HepG2 (cell line): ENCODE data around the gene SLC35B4. TPM values are rescaled to one million over a fixed set of nuclear protein-coding genes. Genes with fewer than 3 reads are reported as not detected.

Experiments used
- FOXP1 ChIP-seq, 2 experiments: fragments of 450-650 bp in 1 of 2; IDR thresholded peaks; 2 replicates each; pipeline ENCODE4 v1.6.1; 2017 to 2018; ENCODE audit warnings: antibody characterized with exemption in 1 of 2
- GZF1 ChIP-seq: sonication (generic); formaldehyde crosslinking; IDR thresholded peaks from 2 replicates; pipeline ENCODE4 v1.5.1; 2020; ENCODE audit warnings: mild to moderate bottlenecking, missing genetic modification reagents
- HHEX ChIP-seq: IDR thresholded peaks from 2 replicates; pipeline ENCODE4 v1.6.1; 2016; ENCODE audit warnings: control low read depth
- HMG20A ChIP-seq: IDR thresholded peaks from 2 replicates; pipeline ENCODE4 v1.6.1; 2016; ENCODE audit warnings: borderline replicate concordance
- NR2F2 ChIP-seq: IDR thresholded peaks from 2 replicates; pipeline ENCODE4 v1.6.1; 2012; ENCODE audit warnings: low read depth, inconsistent platforms, borderline replicate concordance
- SAFB2 ChIP-seq: sonication (generic); formaldehyde crosslinking; IDR thresholded peaks from 2 replicates; pipeline ENCODE4 v1.5.1; 2020; ENCODE audit warnings: missing genetic modification reagents, low read depth, mild to moderate bottlenecking, borderline replicate concordance
- SETDB1 ChIP-seq: sonication (generic); formaldehyde crosslinking; IDR thresholded peaks from 2 replicates; pipeline ENCODE4 v1.5.1; 2020; ENCODE audit warnings: missing genetic modification reagents, mild to moderate bottlenecking, borderline replicate concordance
- SP140L ChIP-seq: sonication (generic); formaldehyde crosslinking; IDR thresholded peaks from 2 replicates; pipeline ENCODE4 v1.4.0; 2020; ENCODE audit warnings: missing genetic modification reagents, borderline replicate concordance
- SUZ12 ChIP-seq: fragments of 150-350 bp; IDR thresholded peaks from 2 replicates; pipeline ENCODE4 v1.6.1; 2014; ENCODE audit warnings: low read depth, low read length
- TBL1XR1 ChIP-seq: fragments of 150-350 bp; IDR thresholded peaks from 2 replicates; pipeline ENCODE4 v1.6.1; 2014; ENCODE audit warnings: borderline replicate concordance, low read length; ENCODE audit not compliant: partially characterized antibody
- TBX3 ChIP-seq: fragments of 450-650 bp; IDR thresholded peaks from 2 replicates; pipeline ENCODE4 v1.6.1; 2017; ENCODE audit warnings: antibody characterized with exemption, mild to moderate bottlenecking, inconsistent platforms, borderline replicate concordance
- TFE3 ChIP-seq: IDR thresholded peaks from 2 replicates; pipeline ENCODE4 v1.6.1; 2016
- TRIM24 ChIP-seq: sonication (generic); formaldehyde crosslinking; IDR thresholded peaks from 2 replicates; pipeline ENCODE4 v1.8.0; 2022; ENCODE audit warnings: mild to moderate bottlenecking, missing genetic modification reagents
- XBP1 ChIP-seq: sonication (generic); formaldehyde crosslinking; IDR thresholded peaks from 2 replicates; pipeline ENCODE4 v1.5.0; 2020; ENCODE audit warnings: missing genetic modification reagents
- ZBTB7A ChIP-seq: sonication (generic); formaldehyde crosslinking; IDR thresholded peaks from 2 replicates; pipeline ENCODE4 v1.8.0; 2022; ENCODE audit warnings: mild to moderate bottlenecking, missing genetic modification reagents
- ZNF335 ChIP-seq: sonication (generic); formaldehyde crosslinking; IDR thresholded peaks from 2 replicates; pipeline ENCODE4 v1.4.0; 2020; ENCODE audit warnings: missing genetic modification reagents
- ZNF616 ChIP-seq: sonication (generic); formaldehyde crosslinking; IDR thresholded peaks from 2 replicates; pipeline ENCODE4 v1.5.0; 2020; ENCODE audit warnings: low read depth, mild to moderate bottlenecking, missing genetic modification reagents
- ZNF724P ChIP-seq: sonication (generic); formaldehyde crosslinking; IDR thresholded peaks from 2 replicates; pipeline ENCODE4 v1.8.0; 2022; ENCODE audit warnings: missing genetic modification reagents, borderline replicate concordance
- polyA plus RNA-seq, 8 experiments: library from polyadenylated mRNA; depleted of rRNA in 3 of 8; stranded (reverse) in 7 of 8; unstranded in 1 of 8; fragments of >200 nt; fragmentation: Illumina TruSeq in 4 of 8; extraction: Trizol in 4 of 8; gene quantifications; 2 replicates each; pipeline versions ENCODE4 v1.2.1 to v1.2.3, GENCODE V29; 2011 to 2016; ENCODE audit warnings: low read depth in 4 of 8, missing spikeins in 1 of 8, mixed read lengths in 1 of 8; ENCODE audit not compliant: insufficient read depth in 1 of 8
- total RNA-seq, 5 experiments: library from RNA; depleted of rRNA; stranded (reverse); fragments of >200 nt; fragmentation: Illumina TruSeq; extraction: Trizol; gene quantifications; 2 replicates each; pipeline ENCODE4 v1.2.3, GENCODE V29; 2016; ENCODE audit warnings: low read depth in 1 of 5
- TF ChIP-seq, protein P1 (sequence below): sonication (generic); formaldehyde crosslinking; IDR thresholded peaks from 2 replicates; pipeline ENCODE4 v1.5.0; 2020; ENCODE audit warnings: missing genetic modification reagents, mild to moderate bottlenecking, borderline replicate concordance
- TF ChIP-seq, protein P2 (sequence below): sonication (generic); formaldehyde crosslinking; IDR thresholded peaks from 2 replicates; pipeline ENCODE4 v1.8.1; 2022; ENCODE audit warnings: low read depth, mild to moderate bottlenecking, missing genetic modification reagents
- TF ChIP-seq, protein P3 (sequence below): sonication (generic); formaldehyde crosslinking; IDR thresholded peaks from 2 replicates; pipeline ENCODE4 v1.4.0; 2020; ENCODE audit warnings: missing genetic modification reagents, borderline replicate concordance

Gene SLC35B4
- total and polyA plus RNA-seq, 2 of the 13 experiments (the other 11 are each of a cell fraction or from before 2014, with no cell fraction given): 17.1 to 17.8 TPM

DNA sequence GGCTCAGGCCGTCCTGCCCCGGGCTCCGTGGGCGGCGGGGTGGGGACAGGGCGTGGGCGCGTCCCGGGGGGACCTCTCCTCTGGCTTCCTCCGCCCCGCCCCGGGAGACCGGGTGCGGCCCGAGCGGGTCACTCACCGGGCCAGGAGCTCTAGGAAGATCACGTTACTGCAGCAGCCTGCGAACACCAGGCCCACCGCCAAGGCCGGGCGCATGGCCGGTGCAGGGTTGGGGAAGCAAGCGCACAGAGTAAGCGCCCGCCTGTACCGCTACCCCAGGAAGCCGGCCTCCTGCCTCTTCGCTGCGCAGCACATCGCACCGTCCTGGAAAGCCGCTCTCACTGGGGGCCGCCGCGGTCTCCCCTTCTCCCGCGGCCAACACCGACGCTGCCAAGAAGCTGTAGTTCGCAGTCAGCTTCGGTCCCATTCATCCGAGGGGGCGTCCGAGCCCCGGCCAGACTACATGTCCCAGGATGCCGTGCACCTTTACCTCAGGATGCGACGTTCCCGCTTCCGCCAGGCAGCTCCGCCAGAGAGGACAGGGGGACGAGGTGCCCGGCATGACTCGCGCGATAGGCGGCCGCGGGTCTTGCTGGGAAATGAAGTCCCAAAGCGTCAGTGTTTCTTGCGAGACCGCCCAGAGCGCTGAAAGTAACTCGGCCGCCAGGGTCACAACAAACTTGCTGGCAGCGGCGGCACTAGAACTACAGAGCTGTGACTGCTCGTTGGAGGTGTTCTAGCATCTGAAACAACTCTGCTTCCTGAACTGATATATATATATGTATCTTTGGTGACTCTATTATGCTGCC is at the start of gene SLC35B4 (continued):
- peak; percentile 42; the same call in 1 of the 2 replicates for TF ChIP-seq GZF1 (CRISPR knock-in tag)
- TF ChIP-seq ZNF724P (CRISPR knock-in tag): no peak; the same call in 1 of the 2 replicates
- no peak for TF ChIP-seq ZBTB7A (CRISPR knock-in tag)
- TF ChIP-seq TBX3: no peak
- peak; percentile 42 for TF ChIP-seq TBL1XR1
- TF ChIP-seq HHEX (CRISPR knock-in tag): 0 out of 2 replicates have a peak, but pooled peaks have one; percentile 14
- TF ChIP-seq SP140L: no peak
- TF ChIP-seq NR2F2: no peak
- TF ChIP-seq, protein P1, sequence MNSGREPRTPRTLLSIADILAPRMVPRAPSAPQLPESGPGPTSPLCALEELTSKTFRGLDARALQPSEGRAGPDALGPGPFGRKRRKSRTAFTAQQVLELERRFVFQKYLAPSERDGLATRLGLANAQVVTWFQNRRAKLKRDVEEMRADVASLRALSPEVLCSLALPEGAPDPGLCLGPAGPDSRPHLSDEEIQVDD (CRISPR knock-in tag): no peak
- TF ChIP-seq ZNF616 (CRISPR knock-in tag): no peak; the same call in 1 of the 2 replicates
- no peak for TF ChIP-seq FOXP1 (IDR thresholded peaks at IDR 0.05)
- TF ChIP-seq FOXP1 (CRISPR knock-in tag; IDR thresholded peaks at IDR 0.05): peak; percentile 32; the same call in 1 of the 2 replicates
- TF ChIP-seq TRIM24 (CRISPR knock-in tag): no peak
- TF ChIP-seq, protein P2, sequence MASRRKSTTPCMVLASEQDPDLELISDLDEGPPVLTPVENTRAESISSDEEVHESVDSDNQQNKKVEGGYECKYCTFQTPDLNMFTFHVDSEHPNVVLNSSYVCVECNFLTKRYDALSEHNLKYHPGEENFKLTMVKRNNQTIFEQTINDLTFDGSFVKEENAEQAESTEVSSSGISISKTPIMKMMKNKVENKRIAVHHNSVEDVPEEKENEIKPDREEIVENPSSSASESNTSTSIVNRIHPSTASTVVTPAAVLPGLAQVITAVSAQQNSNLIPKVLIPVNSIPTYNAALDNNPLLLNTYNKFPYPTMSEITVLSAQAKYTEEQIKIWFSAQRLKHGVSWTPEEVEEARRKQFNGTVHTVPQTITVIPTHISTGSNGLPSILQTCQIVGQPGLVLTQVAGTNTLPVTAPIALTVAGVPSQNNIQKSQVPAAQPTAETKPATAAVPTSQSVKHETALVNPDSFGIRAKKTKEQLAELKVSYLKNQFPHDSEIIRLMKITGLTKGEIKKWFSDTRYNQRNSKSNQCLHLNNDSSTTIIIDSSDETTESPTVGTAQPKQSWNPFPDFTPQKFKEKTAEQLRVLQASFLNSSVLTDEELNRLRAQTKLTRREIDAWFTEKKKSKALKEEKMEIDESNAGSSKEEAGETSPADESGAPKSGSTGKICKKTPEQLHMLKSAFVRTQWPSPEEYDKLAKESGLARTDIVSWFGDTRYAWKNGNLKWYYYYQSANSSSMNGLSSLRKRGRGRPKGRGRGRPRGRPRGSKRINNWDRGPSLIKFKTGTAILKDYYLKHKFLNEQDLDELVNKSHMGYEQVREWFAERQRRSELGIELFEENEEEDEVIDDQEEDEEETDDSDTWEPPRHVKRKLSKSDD (CRISPR knock-in tag): no peak
- TF ChIP-seq, protein P3, sequence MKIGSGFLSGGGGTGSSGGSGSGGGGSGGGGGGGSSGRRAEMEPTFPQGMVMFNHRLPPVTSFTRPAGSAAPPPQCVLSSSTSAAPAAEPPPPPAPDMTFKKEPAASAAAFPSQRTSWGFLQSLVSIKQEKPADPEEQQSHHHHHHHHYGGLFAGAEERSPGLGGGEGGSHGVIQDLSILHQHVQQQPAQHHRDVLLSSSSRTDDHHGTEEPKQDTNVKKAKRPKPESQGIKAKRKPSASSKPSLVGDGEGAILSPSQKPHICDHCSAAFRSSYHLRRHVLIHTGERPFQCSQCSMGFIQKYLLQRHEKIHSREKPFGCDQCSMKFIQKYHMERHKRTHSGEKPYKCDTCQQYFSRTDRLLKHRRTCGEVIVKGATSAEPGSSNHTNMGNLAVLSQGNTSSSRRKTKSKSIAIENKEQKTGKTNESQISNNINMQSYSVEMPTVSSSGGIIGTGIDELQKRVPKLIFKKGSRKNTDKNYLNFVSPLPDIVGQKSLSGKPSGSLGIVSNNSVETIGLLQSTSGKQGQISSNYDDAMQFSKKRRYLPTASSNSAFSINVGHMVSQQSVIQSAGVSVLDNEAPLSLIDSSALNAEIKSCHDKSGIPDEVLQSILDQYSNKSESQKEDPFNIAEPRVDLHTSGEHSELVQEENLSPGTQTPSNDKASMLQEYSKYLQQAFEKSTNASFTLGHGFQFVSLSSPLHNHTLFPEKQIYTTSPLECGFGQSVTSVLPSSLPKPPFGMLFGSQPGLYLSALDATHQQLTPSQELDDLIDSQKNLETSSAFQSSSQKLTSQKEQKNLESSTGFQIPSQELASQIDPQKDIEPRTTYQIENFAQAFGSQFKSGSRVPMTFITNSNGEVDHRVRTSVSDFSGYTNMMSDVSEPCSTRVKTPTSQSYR (CRISPR knock-in tag): no peak
- peak; percentile 65; the same call in 1 of the 2 replicates for TF ChIP-seq ZNF335
- peak; percentile 91 for TF ChIP-seq SUZ12
- peak; percentile 11; the same call in 1 of the 2 replicates for TF ChIP-seq HMG20A (CRISPR knock-in tag)
- TF ChIP-seq SETDB1 (CRISPR knock-in tag): no peak
- no peak for TF ChIP-seq SAFB2
- no peak; the same call in 1 of the 2 replicates for TF ChIP-seq TFE3 (CRISPR knock-in tag)
- TF ChIP-seq XBP1 (CRISPR knock-in tag): no peak
